SK-N-SH treated with all-trans-retinoic acid at 6 μM for 48 hours (cell line): ENCODE data around the gene CNTLN.

ENCODE experiments used
- ARNTL ChIP-seq: fragments of 450-650 bp; formaldehyde crosslinking; IDR thresholded peaks from 2 replicates; pipeline ENCODE4 v1.5.0; 2020; ENCODE audit warnings: low read depth, mild to moderate bottlenecking, moderate library complexity, borderline replicate concordance
- BACH2 ChIP-seq: fragments of 250-450 bp; sonication (Bioruptor Pico); IDR thresholded peaks from 2 replicates; pipeline ENCODE4 v1.9.0; 2021; ENCODE audit warnings: mild to moderate bottlenecking, borderline replicate concordance
- CREB5 ChIP-seq: fragments of 250-450 bp; sonication (Bioruptor Pico); IDR thresholded peaks from 2 replicates; pipeline ENCODE4 v1.5.1; 2020; ENCODE audit warnings: low read depth, mild to moderate bottlenecking, moderate library complexity
- OSR1 ChIP-seq: fragments of 250-450 bp; sonication (Bioruptor Pico); IDR thresholded peaks from 2 replicates; pipeline ENCODE4 v1.8.0; 2022; ENCODE audit warnings: moderate library complexity, mild to moderate bottlenecking, inconsistent platforms
- PATZ1 ChIP-seq: fragments of 250-450 bp; sonication (Bioruptor Pico); IDR thresholded peaks from 2 replicates; pipeline ENCODE4 v1.8.0; 2020; ENCODE audit warnings: mild to moderate bottlenecking, moderate library complexity, borderline replicate concordance
- RARB ChIP-seq: fragments of 250-450 bp; sonication (Bioruptor Pico); IDR thresholded peaks from 2 replicates; pipeline ENCODE4 v1.8.0; 2021; ENCODE audit warnings: mild to moderate bottlenecking, moderate library complexity
- ZC3H10 ChIP-seq: fragments of 250-450 bp; sonication (Bioruptor Pico); IDR thresholded peaks from 2 replicates; pipeline ENCODE4 v1.5.1; 2021; ENCODE audit warnings: mild to moderate bottlenecking, moderate library complexity
- ZFP3 ChIP-seq: fragments of 250-450 bp; sonication (Bioruptor Pico); IDR thresholded peaks from 2 replicates; pipeline ENCODE4 v1.5.0; 2020; ENCODE audit warnings: mild to moderate bottlenecking, moderate library complexity
- ZFP30 ChIP-seq: fragments of 450-650 bp; formaldehyde crosslinking; IDR thresholded peaks from 2 replicates; pipeline ENCODE4 v1.5.0; 2022; ENCODE audit warnings: mild to moderate bottlenecking, moderate library complexity
- ZNF70 ChIP-seq: fragments of 450-650 bp; formaldehyde crosslinking; IDR thresholded peaks from 2 replicates; pipeline ENCODE4 v1.5.0; 2020; ENCODE audit warnings: mild to moderate bottlenecking, moderate library complexity
- TF ChIP-seq, protein P1 (sequence below): fragments of 250-450 bp; sonication (Bioruptor Pico); IDR thresholded peaks from 2 replicates; pipeline ENCODE4 v1.8.0; 2021; ENCODE audit warnings: low read depth, mild to moderate bottlenecking, moderate library complexity, borderline replicate concordance

GRCh38 chr9:17135295-17136160, 688 bp downstream of the CNTLN start:
- no peak for TF ChIP-seq ZC3H10 (CRISPR knock-in tag)
- TF ChIP-seq ZFP30, result no peak
- TF ChIP-seq PATZ1, result no peak
- TF ChIP-seq RARB (CRISPR knock-in tag), result no peak
- TF ChIP-seq ZNF70, result no peak
- no peak for TF ChIP-seq OSR1 (CRISPR knock-in tag)
- TF ChIP-seq BACH2 (CRISPR knock-in tag), result no peak
- no peak for TF ChIP-seq CREB5 (CRISPR knock-in tag)
- TF ChIP-seq, protein P1, sequence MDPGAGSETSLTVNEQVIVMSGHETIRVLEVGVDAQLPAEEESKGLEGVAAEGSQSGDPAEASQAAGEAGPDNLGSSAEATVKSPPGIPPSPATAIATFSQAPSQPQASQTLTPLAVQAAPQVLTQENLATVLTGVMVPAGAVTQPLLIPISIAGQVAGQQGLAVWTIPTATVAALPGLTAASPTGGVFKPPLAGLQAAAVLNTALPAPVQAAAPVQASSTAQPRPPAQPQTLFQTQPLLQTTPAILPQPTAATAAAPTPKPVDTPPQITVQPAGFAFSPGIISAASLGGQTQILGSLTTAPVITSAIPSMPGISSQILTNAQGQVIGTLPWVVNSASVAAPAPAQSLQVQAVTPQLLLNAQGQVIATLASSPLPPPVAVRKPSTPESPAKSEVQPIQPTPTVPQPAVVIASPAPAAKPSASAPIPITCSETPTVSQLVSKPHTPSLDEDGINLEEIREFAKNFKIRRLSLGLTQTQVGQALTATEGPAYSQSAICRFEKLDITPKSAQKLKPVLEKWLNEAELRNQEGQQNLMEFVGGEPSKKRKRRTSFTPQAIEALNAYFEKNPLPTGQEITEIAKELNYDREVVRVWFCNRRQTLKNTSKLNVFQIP (CRISPR knock-in tag), result no peak
- no peak for TF ChIP-seq ZFP3
- TF ChIP-seq ARNTL, result no peak
